Activated CD4-positive, alpha-beta memory T cell treated with anti-CD3 and anti-CD28 coated beads for 36 hours (primary cell): ENCODE measurements around the gene ZNF609. TPM values are rescaled to one million over a fixed set of nuclear protein-coding genes. Genes with fewer than 3 reads are reported as not detected.

Source experiments
- CTCF ChIA-PET: fragments of 350-600 bp; sonication (Branson Sonifier 250); formaldehyde crosslinking; loops from one replicate; lab custom pipeline; 2021; ENCODE audit warnings: antibody characterized with exemption, inconsistent platforms; lab: Charles Lee
- POLR2A ChIA-PET: fragments of 350-600 bp; sonication (Branson Sonifier 250); formaldehyde crosslinking; loops from one replicate; lab custom pipeline; 2021; ENCODE audit warnings: antibody characterized with exemption; lab: Charles Lee
- DNase-seq: peaks from one replicate; pipeline ENCODE4 v3.0.0-alpha.2; 2020
- H3K27ac Mint-ChIP-seq: one replicate; pipeline ENCODE4 v1.8.0; 2021; ENCODE audit warnings: mixed read lengths
- H3K27me3 Mint-ChIP-seq: one replicate; pipeline ENCODE4 v1.8.0; 2021; ENCODE audit warnings: mixed read lengths
- H3K36me3 Mint-ChIP-seq: one replicate; pipeline ENCODE4 v1.8.0; 2021; ENCODE audit warnings: mixed read lengths
- H3K4me1 Mint-ChIP-seq: one replicate; pipeline ENCODE4 v1.8.0; 2021; ENCODE audit warnings: low read depth, mixed read lengths
- H3K4me3 Mint-ChIP-seq: one replicate; pipeline ENCODE4 v1.8.0; 2021; ENCODE audit warnings: mild to moderate bottlenecking, mixed read lengths
- H3K9me3 Mint-ChIP-seq: one replicate; pipeline ENCODE4 v1.8.0; 2021; ENCODE audit warnings: mixed read lengths
- intact Hi-C: fragments of 100-400 bp; cut with micrococcal nuclease; formaldehyde crosslinking; loops from one replicate; pipeline ENCODE4 v1.15.1; 2023
- total RNA-seq, 2 experiments: library from RNA; stranded (reverse); gene quantifications; one replicate each; pipeline ENCODE4 v1.2.3, GENCODE V29; 2021

Gene ZNF609
- total RNA-seq, 2 experiments from 2014 or later = 38.5 to 38.7 TPM

DNA sequence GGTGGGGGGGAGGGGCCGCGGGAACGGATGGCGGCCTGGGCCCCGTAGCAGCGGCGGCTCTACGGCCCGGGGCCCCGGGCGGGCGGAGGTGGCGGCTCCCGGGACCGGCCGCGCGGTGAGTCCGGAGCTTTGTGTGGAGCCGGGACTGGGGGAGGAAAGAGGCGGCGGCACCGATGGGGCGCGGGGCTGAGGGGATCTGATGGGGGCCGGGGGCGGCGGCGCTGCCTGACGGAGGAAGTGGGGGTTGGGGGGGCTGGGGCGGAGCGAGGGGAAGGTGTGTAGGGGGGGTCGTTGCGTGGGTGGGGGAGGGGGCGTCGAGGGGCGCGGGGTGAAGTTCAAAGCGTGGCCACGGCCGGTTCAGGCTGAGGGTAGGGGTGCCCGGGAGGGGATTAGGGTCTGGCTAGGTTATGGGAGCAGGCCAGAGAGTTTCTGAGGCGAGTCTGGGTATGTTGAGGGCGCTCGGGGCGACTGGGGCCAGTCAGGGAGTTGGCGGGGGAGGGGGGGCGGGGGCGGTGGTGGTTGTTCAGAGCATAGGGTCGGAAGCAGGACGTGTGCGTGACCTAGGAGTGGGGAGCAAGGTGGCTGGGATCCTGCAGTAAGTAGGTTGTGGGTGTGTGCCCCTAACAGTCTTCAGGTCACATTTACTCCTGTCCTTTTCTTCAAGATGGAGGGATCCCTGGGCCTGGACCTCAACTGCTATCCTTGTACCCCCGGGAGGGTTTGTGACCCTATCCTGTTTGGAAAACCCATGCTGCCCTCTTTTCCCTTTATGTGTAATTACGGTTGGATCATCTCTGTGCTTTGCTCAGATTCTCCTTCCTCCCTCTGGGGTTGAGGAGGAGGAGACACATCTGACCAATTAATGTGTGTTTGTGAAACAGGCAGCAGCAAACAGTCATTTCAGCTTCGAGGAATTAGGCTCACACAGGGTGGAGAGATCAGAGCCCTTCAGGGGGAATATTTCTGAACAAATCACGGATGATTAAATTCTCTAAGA is 644 bp downstream of the ZNF609 start:
- ChIA-PET CTCF (interaction anchor here (1.0 to 2.0 kb wide), 5 partner anchors 17 to 237 kb away, joined by 3 to 11 read pairs (median 4); no protein-coding TSS in a partner anchor), POLR2A (interaction anchor here (0.6 to 1.5 kb wide), 7 partner anchors 11 to 174 kb away, joined by 3 to 7 read pairs (median 5); partner anchors contain the start of gene TRIP4)
- peak; percentile 55 for DNase-seq
- intact Hi-C loops = loop anchor here (1.0 to 10.0 kb wide), 5 partner anchors 17 to 121 kb away; partner anchors contain the start of genes PCLAF and TRIP4
- Mint-ChIP-seq H3K4me3 (peak overlapping the region; percentile 81), H3K27me3 (no peaks in the 10 kb centered on the region), H3K36me3 (peaks cover 2% of the 10 kb centered on the region), H3K27ac (peak overlapping the region; percentile 89), H3K9me3 (no peaks in the 10 kb centered on the region), H3K4me1 (peaks cover 61% of the 10 kb centered on the region)

DNA sequence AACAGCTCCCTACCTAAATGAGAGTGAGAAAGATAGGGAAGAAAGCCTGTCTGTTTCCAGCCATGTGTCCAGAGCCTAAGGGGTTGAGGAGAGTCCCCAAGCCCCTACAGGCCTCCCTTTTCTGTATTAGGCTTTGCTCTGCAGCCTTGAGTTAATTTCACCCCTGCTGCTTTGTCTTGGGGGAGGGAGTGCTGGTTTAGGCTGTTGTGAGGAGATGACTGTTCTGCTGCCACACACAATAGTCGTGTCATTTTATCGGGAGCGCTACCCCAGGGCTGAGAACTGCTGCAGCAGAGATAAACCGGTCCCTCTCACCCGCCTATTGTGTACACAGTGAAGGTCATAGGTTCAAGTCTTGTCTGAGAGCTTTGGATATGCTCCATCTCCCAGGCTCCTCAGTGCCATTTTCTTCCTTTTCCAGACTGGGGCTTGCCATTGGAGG is 1.4 kb downstream of the ZNF609 start:
- intact Hi-C loops = loop anchor here (1.0 to 10.0 kb wide), 5 partner anchors 17 to 121 kb away; partner anchors contain the start of genes PCLAF and TRIP4
- POLR2A ChIA-PET = interaction anchor here (0.5 to 1.4 kb wide), 4 partner anchors 31 to 173 kb away, joined by 4 to 6 read pairs (median 4); partner anchors contain the start of gene TRIP4
- H3K27ac Mint-ChIP-seq = peak overlapping the region; percentile 89
- CTCF ChIA-PET = interaction anchor here (1.0 to 1.4 kb wide), 3 partner anchors 173 to 236 kb away, joined by 3 to 7 read pairs (median 4); no protein-coding TSS in a partner anchor
- no peaks in the 10 kb centered on the region for H3K27me3 Mint-ChIP-seq
- H3K4me1 Mint-ChIP-seq = peaks cover 63% of the 10 kb centered on the region
- DNase-seq = peak; percentile 63
- H3K4me3 Mint-ChIP-seq = peak overlapping the region; percentile 81
- no peaks in the 10 kb centered on the region for H3K9me3 Mint-ChIP-seq
- peaks cover 2% of the 10 kb centered on the region for H3K36me3 Mint-ChIP-seq

DNA sequence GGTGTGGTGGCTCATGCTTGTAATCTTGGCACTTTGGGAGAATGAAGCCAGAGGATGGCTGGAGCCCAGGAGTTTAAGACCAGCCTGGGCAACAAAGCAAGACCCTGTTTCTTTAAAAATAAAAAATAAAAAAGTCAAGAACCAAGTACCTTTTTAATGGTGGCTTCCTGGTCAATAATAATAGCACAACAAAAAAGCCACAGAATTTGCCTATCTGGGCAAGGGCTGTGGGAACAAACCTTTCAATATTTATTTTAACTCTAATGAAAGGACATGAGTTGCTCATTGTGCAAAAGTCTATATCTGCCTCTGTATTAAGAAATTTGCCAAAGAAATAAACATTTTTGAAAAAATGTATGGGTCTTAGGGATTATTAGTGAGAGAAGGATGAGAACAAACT is 2.1 kb downstream of the ZNF609 start:
- CTCF ChIA-PET = interaction anchor here (1.4 kb wide), 1 partner anchor 173 kb away, joined by 4 read pairs; no protein-coding TSS in a partner anchor
- intact Hi-C loops = loop anchor here (5.0 to 10.0 kb wide), 3 partner anchors 55 to 120 kb away; partner anchors contain the start of genes PCLAF and TRIP4

DNA sequence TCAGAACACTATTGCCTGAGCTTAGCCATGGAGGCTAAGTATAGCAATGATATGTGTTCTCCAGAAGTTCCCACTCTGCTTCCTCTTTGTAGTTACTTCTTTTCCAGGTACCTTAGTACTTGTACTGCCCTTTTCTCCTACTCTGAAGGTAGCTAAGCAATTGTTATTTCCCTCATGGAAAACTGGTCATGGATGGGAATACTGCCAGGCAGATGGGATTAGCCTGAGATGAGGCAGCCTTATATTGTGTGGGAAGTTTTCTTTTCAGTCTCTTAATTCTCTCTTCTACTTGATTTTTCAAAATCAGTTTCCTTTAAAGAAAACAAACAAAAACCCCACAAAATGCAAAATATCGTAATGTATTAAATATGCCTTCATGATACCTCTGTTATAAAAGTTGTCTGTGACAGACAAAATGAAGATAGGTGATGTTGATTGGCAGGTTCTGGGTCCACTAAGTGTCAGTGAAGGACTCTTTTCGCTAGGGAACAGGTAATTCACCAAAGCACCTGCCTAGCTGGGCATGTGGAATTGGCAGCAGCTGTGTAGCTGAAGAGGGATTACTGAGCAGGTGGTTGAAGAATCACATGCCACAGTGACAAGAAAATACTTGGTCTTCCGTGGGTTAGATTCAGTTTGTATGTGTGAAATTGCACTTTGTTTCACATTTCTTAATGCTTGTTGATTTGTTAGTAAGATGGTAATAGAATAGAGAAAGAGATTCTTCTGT is 4.1 kb downstream of the ZNF609 start:
- H3K4me3 Mint-ChIP-seq = no peak overlapping the region
- no peaks in the 10 kb centered on the region for H3K9me3 Mint-ChIP-seq
- DNase-seq = no peak
- peaks cover 2% of the 10 kb centered on the region for H3K36me3 Mint-ChIP-seq
- CTCF ChIA-PET = no interaction called here
- H3K27ac Mint-ChIP-seq = no peak overlapping the region
- POLR2A ChIA-PET = no interaction called here
- intact Hi-C loops = loop anchor here (5.0 to 10.0 kb wide), 3 partner anchors 53 to 118 kb away; partner anchors contain the start of genes PCLAF and TRIP4
- peaks cover 55% of the 10 kb centered on the region for H3K4me1 Mint-ChIP-seq
- no peaks in the 10 kb centered on the region for H3K27me3 Mint-ChIP-seq

More for the DNA sequence above, 2.1 kb downstream of the ZNF609 start:
- no peaks in the 10 kb centered on the region for H3K9me3 Mint-ChIP-seq
- H3K4me1 Mint-ChIP-seq = peaks cover 61% of the 10 kb centered on the region
- H3K36me3 Mint-ChIP-seq = peaks cover 2% of the 10 kb centered on the region
- POLR2A ChIA-PET = interaction anchor here (0.5 to 1.4 kb wide), 2 partner anchors 49 to 172 kb away, joined by 4 to 6 read pairs; no protein-coding TSS in a partner anchor
- H3K4me3 Mint-ChIP-seq = no peak overlapping the region
- no peak overlapping the region for H3K27ac Mint-ChIP-seq
- H3K27me3 Mint-ChIP-seq = no peaks in the 10 kb centered on the region
- DNase-seq = no peak

DNA sequence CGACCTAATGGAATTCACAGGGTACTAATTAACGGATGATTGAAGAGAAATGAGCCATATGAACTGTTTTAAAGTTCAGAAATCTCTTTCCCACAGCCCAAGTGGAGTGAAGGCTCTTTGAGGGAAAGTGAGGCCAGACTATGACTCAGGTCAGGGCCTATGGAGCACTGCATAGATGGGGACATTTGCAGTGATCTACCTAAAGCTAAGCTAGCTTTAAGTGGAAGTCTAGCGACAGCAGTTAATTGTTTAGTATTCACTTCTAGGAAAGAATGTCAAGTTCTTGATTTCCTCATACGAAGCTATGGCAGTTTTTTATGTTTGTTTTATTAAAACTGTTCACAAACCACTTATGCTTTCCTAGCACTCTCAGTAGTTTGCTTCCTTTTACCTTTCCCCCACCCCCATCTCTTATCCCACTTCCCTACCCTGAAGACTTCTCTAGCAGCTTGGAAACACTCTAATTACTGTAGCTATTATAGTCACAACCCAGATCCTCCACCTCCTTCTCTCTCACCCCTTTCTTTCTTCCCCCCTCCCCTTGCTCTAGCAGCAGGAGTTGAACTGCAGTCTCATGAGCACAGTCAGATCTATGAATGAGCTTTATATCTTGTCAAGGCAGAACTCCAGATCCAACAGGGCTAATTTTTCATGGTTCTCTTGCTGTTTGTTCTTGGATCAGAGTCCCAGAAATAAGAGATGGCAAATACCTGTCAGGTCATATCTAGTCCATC is 6.2 kb downstream of the ZNF609 start:
- no peak for DNase-seq
- Mint-ChIP-seq H3K27me3 (no peaks in the 10 kb centered on the region), H3K27ac (no peak overlapping the region), H3K9me3 (no peaks in the 10 kb centered on the region), H3K36me3 (peaks cover 2% of the 10 kb centered on the region), H3K4me1 (peaks cover 44% of the 10 kb centered on the region), H3K4me3 (no peak overlapping the region)
- POLR2A ChIA-PET = no interaction called here
- intact Hi-C loops = loop anchor here (10.0 kb wide), 1 partner anchor 82 kb away; the partner anchor contains the start of genes PCLAF and TRIP4
- CTCF ChIA-PET = no interaction called here

DNA sequence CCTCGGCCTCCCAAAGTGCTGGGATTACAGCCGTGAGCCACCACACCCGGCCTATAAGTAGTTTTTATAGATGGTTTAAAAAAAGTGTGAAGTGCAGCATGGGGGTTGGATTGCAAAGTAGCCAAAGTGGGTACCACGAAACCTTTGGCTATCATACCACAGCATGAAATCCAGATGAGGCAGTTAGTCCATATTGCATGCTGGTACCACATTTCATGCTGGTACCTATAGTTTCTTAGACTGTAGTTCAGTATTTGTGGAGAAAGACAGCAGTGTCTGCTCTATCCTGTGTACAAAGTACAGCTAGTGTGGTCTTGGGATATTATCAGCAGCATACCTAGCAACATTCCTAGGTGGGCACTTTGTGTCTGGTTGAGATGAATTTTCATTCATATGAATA is 11.8 kb downstream of the ZNF609 start:
- ChIA-PET CTCF (no interaction called here), POLR2A (no interaction called here)
- Mint-ChIP-seq H3K4me1 (peaks cover 15% of the 10 kb centered on the region), H3K9me3 (no peaks in the 10 kb centered on the region), H3K4me3 (no peak overlapping the region), H3K27ac (no peak overlapping the region), H3K27me3 (no peaks in the 10 kb centered on the region), H3K36me3 (no peaks in the 10 kb centered on the region)
- intact Hi-C loops = no loop called here
- DNase-seq = no peak

DNA sequence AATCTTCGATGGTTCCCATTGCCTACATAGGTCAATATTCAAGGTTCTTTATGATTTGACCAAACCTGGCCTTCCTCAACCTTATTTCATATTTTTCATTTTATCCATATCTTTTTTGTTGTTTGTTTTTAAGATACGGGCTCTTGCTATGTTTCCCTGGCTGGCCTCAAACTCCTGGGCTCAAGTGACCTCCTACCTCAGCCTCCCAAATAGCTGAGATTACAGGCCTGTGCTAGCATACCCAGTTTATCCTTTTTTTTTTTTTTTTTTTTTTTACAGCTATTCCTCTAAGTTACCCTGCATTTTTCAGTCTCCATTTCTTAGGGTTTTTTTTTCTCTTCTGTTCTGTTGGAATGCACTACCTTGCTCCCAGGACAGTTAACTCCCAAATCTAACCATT is 14.5 kb downstream of the ZNF609 start:
- intact Hi-C loops = no loop called here
- no peak for DNase-seq
- H3K9me3 Mint-ChIP-seq = no peaks in the 10 kb centered on the region
- ChIA-PET CTCF (no interaction called here), POLR2A (no interaction called here)
- no peaks in the 10 kb centered on the region for H3K27me3 Mint-ChIP-seq
- H3K4me1 Mint-ChIP-seq = peaks cover 19% of the 10 kb centered on the region
- no peak overlapping the region for H3K4me3 Mint-ChIP-seq
- H3K27ac Mint-ChIP-seq = no peak overlapping the region
- H3K36me3 Mint-ChIP-seq = no peaks in the 10 kb centered on the region

DNA sequence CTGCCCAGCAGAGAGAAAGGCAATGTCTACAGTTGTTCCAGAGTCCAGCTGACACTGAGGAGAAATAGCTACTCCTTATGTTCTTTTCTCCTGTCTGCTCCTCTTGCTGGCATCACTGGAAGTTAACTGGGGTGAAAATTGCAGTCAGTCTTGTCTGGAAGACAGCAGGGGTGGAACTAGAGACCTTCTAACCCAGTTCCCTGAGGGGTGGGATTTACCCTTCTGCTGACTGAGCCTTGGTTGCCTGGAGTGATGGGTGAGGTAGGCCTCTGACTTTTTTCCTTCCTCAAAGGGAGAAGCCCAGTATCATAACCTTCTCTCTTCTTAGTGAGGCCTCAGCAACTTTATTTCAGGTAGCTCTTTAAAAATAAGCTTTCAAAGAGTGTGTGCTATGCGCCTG is 16.2 kb downstream of the ZNF609 start:
- no peak overlapping the region for H3K27ac Mint-ChIP-seq
- no peak for DNase-seq
- intact Hi-C loops = no loop called here

DNA sequence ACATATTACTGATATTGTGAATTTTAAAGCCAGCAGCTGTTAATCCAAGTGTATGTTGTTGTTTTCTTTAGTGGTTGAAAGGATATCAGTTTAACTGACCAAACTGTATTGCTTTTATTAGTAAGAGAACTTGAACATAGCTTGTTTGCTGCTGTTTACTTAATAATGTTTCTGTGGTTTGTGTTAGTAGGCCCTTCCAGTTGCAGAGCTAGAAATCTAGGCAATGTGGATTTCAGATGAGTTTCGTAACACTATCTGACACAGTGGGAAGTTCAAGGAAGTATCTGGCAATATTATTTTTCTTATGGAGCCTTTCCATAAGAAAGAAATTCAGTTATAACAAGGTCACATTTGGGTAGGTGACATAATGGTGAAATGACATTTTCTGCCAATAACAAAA is 18.5 kb downstream of the ZNF609 start:
- peaks cover 23% of the 10 kb centered on the region for H3K4me1 Mint-ChIP-seq
- intact Hi-C loops = no loop called here
- H3K4me3 Mint-ChIP-seq = no peak overlapping the region
- POLR2A ChIA-PET = no interaction called here
- no peak for DNase-seq
- no peaks in the 10 kb centered on the region for H3K27me3 Mint-ChIP-seq
- no peak overlapping the region for H3K27ac Mint-ChIP-seq
- no peaks in the 10 kb centered on the region for H3K9me3 Mint-ChIP-seq
- CTCF ChIA-PET = interaction anchor here (0.6 kb wide), 1 partner anchor 55 kb away, joined by 4 read pairs; no protein-coding TSS in a partner anchor
- H3K36me3 Mint-ChIP-seq = no peaks in the 10 kb centered on the region

More for the DNA sequence above, 16.2 kb downstream of the ZNF609 start:
- Mint-ChIP-seq H3K27me3 (no peaks in the 10 kb centered on the region), H3K4me1 (peaks cover 19% of the 10 kb centered on the region), H3K9me3 (no peaks in the 10 kb centered on the region), H3K36me3 (no peaks in the 10 kb centered on the region), H3K4me3 (no peak overlapping the region)
- POLR2A ChIA-PET = no interaction called here
- CTCF ChIA-PET = no interaction called here

DNA sequence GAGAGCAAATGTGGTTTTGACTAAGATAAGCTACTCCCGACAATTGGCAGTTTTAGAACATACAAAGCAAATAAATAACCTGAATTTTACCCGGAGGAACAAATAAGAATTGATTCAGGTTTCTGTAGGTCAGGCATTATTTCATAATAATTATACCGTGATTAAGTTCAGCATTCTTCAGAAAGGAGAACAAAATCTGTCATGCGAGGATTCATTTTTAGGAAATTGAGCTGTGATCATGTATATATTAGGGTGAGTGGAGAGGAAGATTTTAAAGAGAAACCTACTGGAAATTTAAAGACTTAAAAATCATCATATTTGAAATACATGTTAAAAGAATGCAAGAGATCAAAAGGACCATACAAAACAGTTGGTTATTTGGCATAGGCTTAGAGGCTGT is 20.5 kb downstream of the ZNF609 start:
- Mint-ChIP-seq H3K4me1 (peaks cover 25% of the 10 kb centered on the region), H3K27ac (no peak overlapping the region), H3K4me3 (no peak overlapping the region), H3K27me3 (no peaks in the 10 kb centered on the region), H3K36me3 (peaks cover 2% of the 10 kb centered on the region), H3K9me3 (no peaks in the 10 kb centered on the region)
- intact Hi-C loops = no loop called here
- CTCF ChIA-PET = no interaction called here
- no peak for DNase-seq
- POLR2A ChIA-PET = no interaction called here

DNA sequence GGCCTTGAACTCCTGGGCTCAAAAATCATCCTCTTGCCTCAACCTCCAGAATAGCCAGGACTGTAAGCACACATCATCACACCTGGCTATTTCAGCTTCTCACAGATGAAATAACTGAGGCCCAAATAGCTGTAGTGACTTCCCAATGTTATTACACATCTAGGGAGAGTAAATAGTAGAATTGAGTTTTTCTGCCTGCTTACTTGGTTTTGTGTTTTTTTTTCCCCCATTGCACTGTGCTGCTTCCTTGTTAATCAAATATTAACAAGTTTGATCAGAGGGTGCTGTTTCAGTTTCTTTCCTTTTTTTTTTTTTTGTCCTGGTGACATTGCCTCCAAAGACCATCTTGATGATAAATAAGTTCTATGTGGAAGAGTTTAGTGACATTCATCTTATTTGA is 23.4 kb downstream of the ZNF609 start:
- Mint-ChIP-seq H3K36me3 (peaks cover 3% of the 10 kb centered on the region), H3K4me3 (no peak overlapping the region), H3K27ac (no peak overlapping the region), H3K9me3 (no peaks in the 10 kb centered on the region), H3K27me3 (no peaks in the 10 kb centered on the region), H3K4me1 (peaks cover 13% of the 10 kb centered on the region)
- ChIA-PET POLR2A (no interaction called here), CTCF (no interaction called here)
- DNase-seq = no peak
- intact Hi-C loops = no loop called here
